ENCODE data around the gene MICALL2. TPM values are rescaled to one million over a fixed set of nuclear protein-coding genes. Genes with fewer than 3 reads are reported as not detected.
A peak's percentile ranks its signal among the peaks of the same experiment; 100 is the strongest.

Gene MICALL2
- polyA plus RNA-seq, 5 donors = 6.9 to 19.1 (median 12.1) TPM

DNA sequence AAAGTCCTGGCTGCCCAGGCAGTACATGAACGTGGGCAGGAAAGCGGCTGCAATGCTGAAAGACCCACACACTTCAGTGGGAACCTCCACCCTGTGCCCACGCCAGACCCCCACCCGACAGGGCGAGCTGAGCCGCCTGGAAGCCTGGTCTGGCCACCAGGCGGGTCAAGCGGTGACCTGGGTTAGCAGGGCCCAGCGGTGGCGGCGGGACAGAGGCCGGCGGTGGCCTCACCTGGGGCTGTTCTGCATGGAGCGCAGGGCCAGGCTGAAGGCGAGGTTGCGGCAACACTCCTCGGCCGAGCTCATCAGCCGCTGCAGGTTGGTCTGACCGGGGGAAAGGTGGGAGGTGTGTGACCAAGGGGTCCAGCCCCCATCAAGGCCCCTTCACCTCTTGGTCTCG, 11.6 kb upstream of the MICALL2 start:
- no peak for DNase-seq

DNA sequence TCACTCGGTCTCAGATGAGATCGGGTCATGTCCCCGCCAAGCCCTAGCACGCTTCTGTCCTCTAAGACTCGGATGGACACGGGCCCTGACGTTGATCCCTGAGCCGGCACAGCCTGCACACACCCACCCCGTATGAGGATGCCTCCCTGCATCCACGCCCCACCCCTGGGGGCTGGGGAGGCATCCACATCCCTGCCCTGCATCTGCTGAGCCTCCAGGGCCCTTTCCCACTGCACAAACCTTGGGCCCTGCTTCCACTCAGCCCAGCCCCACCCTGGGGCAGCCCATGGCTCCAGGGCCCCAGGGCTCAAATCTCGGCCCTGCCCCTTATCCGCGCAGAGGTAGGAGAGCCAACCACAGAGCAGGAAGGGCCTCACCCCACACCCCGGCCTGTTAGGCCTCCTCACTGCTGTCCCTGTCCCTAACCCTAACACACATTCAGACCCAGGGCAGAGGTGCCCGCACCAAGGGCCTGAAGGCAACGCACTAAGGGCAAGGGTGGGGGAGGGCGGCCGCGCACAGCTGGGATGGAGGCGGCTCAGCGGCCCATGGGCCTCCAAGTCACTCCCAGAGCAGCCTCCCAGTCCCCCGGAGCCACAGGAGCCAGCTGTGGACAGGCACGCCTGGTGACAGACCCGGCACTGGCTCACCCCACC, 9.5 kb upstream of the MICALL2 start:
- no peak for DNase-seq

DNA sequence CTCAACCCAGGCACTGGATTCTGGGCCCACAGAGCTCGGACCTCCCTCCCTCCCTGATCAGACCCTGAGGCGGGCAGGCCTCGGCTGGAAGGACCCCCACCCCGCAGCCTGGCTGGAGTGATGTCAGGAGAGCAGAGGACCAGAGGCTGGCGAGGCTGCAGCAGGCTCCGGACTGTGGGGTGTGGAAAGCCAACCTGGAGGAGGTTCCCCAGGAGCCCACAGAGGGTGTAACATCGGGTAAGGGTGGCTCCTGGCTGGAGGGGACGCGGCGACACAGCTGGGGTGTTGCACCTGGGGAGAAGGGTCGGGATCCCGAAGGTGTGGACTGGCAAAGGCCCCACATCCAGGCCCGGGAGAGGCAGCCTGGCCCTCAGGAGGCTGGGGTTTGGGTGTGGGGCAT, 8.9 kb upstream of the MICALL2 start:
- no peak for DNase-seq

DNA sequence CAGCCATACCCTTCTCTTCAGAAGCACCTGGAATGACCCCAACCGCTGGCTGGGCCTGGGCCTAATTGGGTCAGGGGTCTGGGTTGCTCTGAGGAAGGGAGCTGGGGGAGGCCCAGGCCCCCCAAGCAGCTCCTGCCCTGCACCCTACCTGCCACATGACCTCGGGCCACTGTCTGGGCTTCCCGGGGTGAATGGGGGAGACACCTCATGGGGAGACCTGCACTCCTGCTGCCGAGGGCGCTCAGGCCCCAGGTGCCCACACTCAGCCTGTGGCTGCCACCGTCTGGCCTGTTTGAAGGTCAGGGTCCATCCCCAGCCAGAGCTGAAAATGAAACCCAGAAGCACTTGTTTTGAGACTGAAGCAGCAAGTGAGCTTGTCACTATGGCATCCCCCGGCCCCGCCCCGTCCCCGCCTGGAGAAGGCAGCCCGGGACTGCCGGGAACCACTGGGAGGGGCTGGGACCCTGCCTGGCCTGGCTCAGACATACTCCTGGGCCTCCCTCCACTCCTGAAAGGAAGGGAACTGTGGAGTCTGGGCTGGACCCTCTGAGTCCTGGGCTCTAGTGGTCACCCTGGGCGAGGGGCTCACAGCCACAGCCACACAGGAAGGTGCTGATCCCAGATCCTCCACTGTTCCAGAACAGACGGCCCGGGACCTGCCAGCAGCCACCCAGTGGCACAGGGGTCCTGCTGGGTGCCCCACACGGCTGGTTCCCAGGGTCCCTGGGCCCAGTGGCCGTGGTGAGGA, 7.4 kb upstream of the MICALL2 start:
- DNase-seq = peak; percentile 36 to 42

DNA sequence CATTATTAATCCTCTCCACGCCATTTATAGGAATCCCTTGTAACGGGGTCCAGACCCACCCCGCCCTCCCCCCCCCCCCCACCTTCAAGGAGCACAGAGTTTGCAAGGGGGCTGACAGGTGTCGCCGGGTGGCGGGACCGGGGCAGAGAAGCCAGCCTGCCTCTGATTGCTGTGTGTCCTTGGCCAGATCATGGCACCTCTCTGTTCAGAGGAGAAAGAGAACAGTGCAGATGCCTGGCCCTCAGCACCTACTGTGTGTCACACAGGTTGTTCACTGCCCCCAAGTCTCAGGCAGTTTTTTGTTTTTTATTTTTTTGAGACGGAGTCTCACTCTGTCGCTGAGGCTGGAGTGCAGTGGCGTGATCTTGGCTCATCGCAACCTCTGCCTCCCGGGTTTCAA, 5.4 kb upstream of the MICALL2 start:
- DNase-seq = no peak

DNA sequence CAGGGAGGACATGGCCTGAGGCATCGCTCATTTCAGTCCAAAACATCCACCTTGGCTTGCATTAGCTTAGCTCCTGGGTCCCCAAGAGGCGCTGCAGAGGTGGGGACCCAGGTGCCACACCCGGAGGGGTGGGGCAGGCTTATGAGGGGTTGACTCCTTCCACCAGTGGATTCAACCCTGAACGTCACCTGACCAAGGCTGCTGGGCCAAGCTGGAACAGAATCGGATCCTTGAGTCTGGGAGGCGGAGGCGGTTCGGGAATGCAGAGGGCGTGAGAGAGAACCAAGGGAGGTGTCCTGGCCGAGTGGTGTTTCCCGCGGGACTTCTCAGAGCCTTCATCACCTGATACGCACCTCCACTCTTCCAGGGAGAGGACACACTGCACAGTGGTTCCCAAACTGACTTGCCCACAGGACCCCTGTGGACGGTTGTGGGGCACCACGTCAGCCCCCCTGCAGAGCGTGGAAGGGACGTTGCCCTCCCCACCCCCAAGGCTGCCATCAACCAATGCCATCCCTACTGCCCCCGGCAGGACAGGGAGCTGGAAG, 4.5 kb upstream of the MICALL2 start:
- DNase-seq = no peak

DNA sequence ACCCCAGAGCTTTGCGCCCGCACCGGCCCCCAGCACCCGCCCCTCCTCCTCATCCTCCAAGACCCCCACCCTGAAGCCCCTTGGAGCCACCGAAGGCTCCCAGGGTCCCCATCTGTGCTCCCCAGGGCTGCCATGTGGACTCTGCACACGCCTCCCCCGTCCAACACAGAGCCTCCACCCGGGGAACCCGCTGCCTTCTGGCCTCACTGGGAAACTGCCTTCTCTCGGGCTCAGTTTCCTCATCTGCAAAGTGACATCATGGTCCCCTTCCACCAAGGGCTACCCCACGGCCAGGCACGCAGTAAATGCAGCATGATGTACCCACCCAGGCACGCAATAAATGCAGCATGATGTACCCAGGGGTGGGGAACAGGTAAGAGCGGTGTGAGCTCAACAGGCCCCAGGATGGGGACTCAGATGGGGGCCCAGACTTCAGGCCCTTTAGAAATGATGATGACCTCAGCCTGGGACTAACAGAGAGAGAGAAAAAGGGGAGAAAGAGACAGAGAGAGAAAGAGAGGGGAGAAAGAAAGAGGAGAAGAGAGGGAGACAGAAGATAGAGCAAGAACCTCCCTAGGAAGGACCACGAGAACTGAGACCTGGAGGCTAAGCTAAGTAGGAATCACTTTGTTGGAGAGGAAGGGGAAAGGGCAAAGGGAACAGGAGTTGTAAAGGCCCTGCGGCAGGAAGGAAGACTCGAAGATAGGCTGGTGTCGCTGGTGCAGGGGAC, 2.5 kb upstream of the MICALL2 start:
- no peak for DNase-seq

DNA sequence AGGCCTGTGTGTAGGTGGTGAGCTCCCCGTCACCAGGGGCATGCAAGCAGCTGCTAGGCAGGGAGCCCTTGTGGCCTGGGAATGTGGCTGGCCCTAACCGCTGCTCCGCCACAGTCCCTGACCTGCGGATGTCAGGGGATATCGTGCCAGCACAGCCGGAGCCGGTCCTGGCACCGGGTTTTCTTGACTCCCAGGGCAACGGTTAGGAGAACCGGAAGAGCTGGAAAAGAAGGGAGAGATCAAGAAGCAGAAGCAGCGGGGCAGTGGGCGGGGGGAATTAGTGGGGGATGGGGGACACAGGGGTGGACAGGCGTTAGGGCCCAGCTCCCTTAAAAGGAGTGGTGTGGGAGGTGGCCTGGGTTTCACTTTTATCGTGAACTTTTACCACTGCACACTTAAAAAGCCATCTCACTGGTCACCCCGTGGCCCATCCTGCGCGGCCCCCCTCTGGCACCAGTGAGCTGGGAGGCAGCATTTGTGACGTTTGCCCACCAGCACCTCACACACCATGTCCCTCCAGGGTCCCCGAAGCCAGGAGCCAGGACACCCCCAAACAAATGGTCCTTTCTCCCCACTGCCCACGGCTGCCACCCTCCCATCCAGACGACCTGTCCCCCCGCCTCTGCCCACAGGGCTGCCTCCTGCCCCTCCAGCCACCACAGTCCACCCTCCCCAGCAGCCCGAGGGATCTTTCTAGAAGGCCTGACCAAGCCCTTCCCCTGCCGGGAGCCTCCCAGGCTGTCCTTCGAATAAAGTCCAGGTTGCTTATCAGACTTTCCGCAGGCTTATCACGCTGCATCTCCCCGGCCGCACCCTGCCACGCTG, 1.8 kb upstream of the MICALL2 start:
- peak; percentile 24 to 34 for DNase-seq

DNA sequence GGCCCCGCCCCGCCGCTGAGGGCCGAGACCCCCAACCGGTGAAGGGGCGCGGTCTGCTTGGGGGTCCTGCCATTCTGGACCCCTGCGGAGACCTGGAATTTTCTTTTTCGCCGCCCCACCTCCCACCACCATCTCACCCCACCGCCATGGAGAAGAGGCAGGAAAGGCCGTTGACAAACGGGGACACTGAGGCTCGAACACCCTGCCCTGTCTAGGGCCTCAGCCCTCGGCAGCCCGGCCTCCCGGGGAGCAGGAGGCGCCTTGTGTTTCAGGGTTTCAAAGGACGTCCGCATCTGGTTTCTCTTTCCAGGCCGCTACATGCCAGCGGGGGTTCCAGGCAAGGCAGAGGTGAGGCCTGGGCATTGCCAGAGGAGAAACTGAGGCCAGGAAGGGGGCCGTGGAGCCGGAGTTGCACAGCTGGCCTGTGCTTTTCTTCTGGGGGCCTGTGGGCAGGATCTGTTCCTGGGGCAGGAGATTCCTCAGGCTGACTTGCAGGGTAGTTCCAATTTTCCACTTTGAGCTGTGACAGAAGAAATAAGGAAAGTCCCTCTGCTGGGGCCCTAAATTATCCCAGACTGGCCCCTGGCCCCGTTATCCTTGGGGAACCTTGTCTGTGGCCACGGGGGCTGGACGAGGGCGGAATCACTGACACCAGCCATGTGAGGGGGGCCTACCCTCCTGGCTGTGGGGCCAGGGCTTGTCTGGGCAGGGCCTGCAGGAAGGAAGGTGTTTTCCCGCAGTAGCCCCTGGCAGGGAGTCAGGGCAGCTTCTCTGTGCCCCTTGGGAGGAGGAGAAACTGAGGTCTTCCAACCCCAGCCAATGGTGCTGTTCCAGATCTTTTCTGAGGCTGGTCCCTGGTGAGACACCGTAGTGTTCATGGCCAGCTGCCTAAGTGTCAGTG, 900 bp upstream of the MICALL2 start:
- peak in 1 of 2 donors; percentile 23 for DNase-seq

DNA sequence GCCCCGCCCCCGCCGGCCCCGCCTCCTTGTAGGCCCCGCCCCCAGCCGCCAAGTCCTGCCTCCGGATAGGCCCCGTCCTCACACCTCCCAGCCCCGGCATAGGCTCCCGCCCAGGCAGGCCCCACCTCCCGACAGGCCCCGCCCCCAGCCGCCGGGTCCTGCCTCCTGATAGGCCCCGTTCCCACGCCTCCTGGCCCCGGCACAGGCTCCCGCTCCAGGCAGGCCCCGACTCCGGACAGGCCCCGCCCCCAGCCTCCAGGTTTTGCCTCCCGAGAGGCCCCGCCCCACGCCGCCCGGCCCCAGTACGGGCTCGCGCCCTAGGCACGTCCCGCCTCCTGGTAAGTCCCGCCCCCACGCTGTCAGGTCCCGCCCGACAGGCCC, 232 bp upstream of the MICALL2 start:
- DNase-seq = peak; percentile 97

DNA sequence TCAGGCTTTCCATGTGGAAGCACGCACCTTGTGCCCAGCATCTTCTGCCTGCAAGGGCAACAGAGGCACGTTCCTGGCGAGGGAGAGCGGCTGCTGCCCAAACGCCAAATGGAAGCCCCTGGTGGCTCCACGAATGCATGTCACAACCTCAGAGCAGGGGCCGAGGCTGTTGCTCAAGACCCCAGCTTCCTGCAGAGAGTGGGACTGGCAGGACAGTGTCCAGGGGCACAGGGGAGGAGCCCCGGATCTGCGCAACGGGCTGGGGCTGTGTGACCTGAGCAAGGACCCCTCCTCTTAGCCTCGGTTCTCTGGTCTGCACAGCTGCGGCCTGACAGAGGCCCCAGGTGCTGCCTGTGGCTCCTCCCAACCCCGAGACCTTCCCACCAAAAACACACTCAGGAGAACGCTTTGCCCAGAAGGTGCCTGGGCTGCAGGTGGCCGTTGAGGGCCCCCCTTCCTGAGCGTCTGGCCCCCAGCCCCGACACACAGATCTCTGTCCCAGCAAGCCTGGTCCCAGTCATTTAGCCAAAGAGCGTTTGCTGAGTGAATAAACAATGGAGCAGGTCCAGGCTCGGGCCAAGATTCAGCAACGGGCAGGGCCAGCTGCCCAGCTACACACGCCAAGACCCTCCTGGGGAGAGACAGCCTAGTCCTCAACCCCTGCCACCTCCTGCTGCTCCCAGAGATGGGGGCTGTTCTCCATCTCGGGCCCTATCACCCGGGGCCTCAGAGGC, 1.2 kb downstream of the MICALL2 start:
- no peak for DNase-seq

DNA sequence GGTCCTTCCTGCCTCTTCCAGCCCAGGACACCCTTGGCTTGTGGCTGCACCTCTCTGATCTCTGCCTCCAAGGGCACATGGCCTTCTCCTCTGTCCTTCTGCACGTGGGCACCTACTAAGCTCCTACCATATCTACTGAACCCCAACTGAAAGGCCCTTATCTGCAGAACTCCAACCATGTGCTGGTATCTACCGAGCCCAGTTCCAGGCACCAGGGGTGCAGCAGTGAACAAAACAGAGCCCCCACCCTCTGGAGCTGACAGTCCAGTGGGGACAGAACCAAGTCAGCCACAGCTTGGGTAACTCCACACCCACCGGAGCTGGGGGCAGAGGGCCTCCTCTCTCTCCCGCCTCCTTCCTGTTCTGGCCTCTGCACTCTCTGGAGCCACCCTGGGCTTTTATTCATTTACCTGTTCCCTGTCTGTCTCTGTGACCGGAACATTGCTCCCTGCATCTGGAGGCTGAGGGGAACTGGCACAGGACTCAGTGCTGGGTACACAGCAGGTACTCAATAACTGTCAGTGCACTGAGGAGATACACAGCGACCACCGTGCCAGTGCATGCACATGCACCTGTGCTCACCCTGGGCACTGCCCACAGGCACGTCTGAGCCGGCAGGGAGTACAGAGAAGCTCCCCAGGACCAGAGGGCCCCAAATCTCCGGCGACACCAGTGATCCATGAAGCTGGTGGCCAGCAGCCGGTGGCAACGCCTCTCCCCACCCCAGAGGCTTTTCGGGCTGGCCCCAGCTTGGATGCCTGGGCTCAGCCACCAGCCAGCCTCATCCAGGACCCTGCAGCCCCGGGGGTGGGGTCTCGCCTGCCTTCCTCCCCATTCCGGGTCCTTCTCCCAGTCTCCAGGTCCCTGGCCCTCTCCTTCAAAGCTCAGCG, 2.0 kb downstream of the MICALL2 start:
- no peak for DNase-seq

DNA sequence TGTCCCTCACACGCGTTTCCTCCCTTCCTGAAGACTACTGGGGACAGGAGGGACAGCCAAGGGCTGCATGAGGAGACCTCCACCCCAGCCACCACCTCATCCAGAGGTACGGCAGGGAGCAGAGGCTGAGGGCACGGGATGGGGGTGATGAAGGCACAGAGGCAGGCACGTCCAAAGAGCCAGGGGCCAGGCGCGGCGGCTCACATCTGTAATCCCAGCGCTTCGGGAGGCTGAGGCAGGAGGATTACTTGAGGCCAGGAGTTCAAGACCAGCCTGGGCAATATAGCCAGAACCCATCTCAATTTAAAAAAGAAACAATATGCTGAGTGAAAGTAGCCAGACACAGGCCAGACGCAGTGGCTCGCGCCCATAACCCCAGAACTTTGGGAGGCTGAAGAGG, 3.3 kb downstream of the MICALL2 start:
- no peak for DNase-seq

DNA sequence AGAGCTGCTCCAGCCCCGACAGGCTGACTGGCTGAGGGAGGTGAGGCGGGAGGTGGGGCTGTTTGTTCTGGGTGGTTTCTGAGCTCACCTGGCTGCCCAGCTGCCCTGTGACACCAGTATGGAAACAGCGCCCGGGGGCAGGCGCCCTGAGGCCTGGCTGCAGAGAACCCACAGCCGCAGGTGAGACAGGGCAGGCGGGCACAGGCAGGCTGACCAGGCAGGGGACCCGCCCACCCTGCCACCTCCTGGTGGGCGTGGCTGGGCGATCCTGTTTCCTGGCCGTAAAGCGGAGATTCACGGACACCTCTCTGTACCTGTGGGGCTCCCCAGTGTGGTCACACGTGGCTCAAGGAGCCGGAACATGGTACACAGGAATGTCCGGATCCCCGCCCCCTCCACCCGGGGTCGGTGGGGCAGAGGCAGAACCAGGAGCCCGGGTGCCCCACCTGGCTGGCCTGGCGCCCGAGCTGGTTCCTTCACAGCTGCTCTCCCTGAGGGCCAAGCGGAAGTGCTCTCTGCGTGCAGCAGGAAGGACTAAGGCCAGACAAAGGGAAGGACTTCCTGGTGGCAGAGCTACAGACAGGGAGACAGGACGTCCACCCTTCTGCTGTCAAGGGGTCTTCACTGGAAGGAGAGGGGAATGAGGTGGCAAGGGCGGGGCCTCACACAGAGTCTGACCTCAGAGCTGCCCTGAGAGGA, 3.9 kb downstream of the MICALL2 start:
- DNase-seq = peak; percentile 46 to 61

DNA sequence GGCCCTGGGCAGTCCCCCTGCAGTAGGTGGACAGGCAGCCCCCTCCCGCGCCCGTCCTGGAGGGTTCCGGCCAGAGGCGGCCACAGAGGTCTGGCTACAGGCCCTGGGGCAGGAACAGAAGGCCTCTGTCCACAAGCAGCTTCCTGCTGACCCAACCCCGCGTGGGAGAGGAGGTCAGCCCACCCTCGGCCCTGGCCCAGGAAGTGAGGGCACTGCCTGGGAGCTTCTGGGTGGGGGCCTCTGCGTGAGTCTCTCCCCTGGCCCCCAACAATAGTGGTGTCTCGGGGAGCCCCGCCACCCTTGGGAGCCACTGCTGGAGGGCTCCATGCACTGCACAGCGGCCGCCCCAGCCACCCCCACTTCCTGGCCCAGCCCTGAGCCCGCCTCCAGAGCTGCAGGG, 4.7 kb downstream of the MICALL2 start:
- DNase-seq = peak in 1 of 2 donors; percentile 21

DNA sequence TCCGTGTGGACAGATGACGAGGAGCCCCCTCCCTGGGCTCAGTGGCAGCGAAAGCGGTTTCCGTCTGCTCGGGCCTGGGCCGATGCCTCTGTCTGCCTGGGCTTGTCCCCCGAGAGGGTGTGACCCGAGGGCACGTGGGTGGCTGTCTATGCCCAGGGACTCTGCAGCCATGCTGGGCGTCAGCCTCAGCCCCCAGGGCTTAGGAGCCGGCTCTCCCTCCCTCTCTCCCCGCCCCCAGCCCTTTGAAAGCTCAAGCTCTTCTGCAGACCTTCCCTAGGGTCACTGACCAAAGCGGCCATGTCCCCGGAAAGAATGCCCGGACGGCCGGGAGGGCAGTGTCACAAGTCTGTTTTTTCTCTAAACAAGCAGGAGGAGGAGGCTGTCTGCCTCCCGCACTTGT, 7.1 kb downstream of the MICALL2 start:
- DNase-seq = no peak

DNA sequence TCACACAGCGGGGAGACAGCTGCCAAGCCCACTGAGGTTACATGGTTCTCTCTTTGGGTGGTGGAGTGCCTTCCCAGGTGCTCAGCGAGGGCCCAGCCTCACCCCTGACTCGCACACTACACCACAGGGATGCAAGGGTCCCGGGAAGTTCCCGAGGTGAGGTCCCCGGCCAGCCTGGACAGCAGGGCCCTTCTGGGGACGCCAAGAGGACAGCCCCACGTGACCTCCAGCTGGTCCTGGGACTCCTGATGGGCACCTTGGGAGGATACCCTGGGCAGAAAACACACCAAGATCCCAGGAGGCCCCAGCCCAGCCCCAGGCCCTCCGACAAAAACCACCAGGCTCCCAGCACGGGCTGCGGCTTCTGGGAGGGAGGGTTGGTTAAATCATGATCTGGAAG, 8.3 kb downstream of the MICALL2 start:
- DNase-seq = no peak

DNA sequence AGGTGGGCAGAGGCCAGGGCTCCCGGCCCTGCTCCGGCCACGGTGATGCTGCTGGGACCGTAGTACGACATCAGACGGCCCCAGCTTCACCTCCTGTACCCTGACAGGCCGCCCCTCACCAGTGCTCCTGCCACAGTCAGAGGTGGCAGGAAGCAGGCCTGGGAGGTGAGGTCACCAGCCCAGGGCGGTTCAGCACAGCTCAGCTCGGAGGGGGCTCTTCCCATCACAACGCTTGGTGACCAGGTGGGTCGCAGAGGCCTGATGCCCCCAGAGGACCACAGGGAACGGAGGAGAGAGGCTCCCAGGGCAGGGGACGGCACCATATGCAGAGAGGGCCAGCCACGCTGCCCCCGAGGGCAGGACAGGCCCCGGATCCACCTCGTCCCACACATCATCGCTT, 8.8 kb downstream of the MICALL2 start:
- no peak for DNase-seq

All from right lung (tissue), 5 donors.